Measurements from ENCODE around the gene RPP38.

The RPP38 gene

DNA sequence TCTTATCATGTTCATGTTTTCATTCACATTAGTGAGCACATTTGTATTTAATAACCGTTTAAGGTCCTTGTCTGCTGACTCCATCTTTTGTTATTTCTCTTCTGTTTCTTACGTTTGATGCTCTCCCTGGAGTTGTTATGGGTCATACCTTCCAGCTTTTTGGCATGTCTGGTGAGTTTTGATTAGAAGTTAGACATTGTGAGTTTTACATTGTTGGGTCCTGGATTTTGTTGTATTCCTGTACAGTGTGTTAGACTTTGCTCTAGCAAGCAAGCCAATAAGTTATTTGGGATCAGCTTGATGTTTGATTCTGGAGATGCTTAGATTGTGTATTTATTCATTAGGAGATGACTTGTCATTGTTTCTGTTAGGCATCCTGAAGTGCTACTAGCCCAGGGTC is 36.5 kb upstream of the RPP38 start:
- TF ChIP-seq CTCF (conservative IDR thresholded peaks at IDR 0.05; ENCODE audit: control insufficient read depth, insufficient read depth, low read depth, low read length), result no peak
- no peak for DNase-seq (ENCODE audit: low read depth)
- H3K4me3 ChIP-seq (ENCODE audit: control insufficient read depth, low read depth, low read length), result no peak overlapping the region

- TF ChIP-seq CTCF (conservative IDR thresholded peaks at IDR 0.05; ENCODE audit: control insufficient read depth, insufficient read depth, low read depth, low read length), result no peak
- no peak for DNase-seq (ENCODE audit: low read depth)
- no peak overlapping the region for H3K4me3 ChIP-seq (ENCODE audit: control insufficient read depth, low read depth, low read length)
These were observed 30.0 kb upstream of the RPP38 start for GRCh38 chr10:15067154-15067553.

GRCh38 chr10:15068802-15069201 is 28.4 kb upstream of the RPP38 start:
- no peak for TF ChIP-seq CTCF (conservative IDR thresholded peaks at IDR 0.05; ENCODE audit: control insufficient read depth, insufficient read depth, low read depth, low read length)
- DNase-seq (ENCODE audit: low read depth), result peak; percentile 76
- H3K4me3 ChIP-seq (ENCODE audit: control insufficient read depth, low read depth, low read length), result no peak overlapping the region

- TF ChIP-seq CTCF (conservative IDR thresholded peaks at IDR 0.05; ENCODE audit: control insufficient read depth, insufficient read depth, low read depth, low read length), result no peak
- no peak overlapping the region for H3K4me3 ChIP-seq (ENCODE audit: control insufficient read depth, low read depth, low read length)
- DNase-seq (ENCODE audit: low read depth), result no peak
These were observed 27.9 kb upstream of the RPP38 start for GRCh38 chr10:15069230-15069629.

DNA sequence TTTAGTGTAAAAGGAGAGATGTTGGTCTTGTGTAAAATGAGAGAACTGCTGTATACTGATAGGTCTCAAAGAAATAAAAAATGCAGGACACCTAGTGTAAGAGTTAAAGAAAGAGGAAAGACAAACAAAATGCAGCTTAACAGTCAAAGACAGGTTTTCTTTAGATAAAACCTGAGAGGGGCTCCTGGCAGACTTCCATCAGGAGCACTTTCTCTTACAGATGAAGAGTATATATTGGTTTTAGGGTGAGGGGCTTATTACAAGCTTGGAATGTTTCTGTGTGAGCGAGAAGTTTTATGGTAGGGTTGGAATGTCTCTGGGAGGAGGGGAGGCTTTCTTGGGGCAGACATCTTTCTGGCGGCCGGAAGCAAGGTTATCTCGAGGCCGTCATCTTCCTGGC is 24.8 kb upstream of the RPP38 start:
- no peak for DNase-seq (ENCODE audit: low read depth)
- TF ChIP-seq CTCF (conservative IDR thresholded peaks at IDR 0.05; ENCODE audit: control insufficient read depth, insufficient read depth, low read depth, low read length), result no peak
- no peak overlapping the region for H3K4me3 ChIP-seq (ENCODE audit: control insufficient read depth, low read depth, low read length)

GRCh38 chr10:15075421-15075820 is 21.7 kb upstream of the RPP38 start:
- H3K4me3 ChIP-seq (ENCODE audit: control insufficient read depth, low read depth, low read length), result no peak overlapping the region
- no peak for DNase-seq (ENCODE audit: low read depth)
- no peak for TF ChIP-seq CTCF (conservative IDR thresholded peaks at IDR 0.05; ENCODE audit: control insufficient read depth, insufficient read depth, low read depth, low read length)
